ENCODE measurements around the gene UBE2M. TPM values are rescaled to one million over a fixed set of nuclear protein-coding genes. Genes with fewer than 3 reads are reported as not detected.

Gene UBE2M
- total RNA-seq, 1 experiment from 2014 or later, result 127 TPM

GRCh38 chr19:58569943-58570670 is 11.7 kb upstream of the UBE2M start:
- TF ChIP-seq CTCF (conservative IDR thresholded peaks at IDR 0.05), result no peak
- no peak overlapping the region for H3K27ac Mint-ChIP-seq

More at GRCh38 chr19:58569943-58570670, 11.7 kb upstream of the UBE2M start:
- Histone ChIP-seq H4K20me1 (ENCODE audit: control insufficient read depth, insufficient read depth, insufficient read length) (no peaks in the 10 kb centered on the region), H3K4me1 (ENCODE audit: insufficient read depth, low read length) (no peaks in the 10 kb centered on the region; the same call in 1 of the 2 replicates), H4K8ac (replicated peaks; ENCODE audit: insufficient read length, low read depth, low read length) (no peak overlapping the region), H4K5ac (ENCODE audit: insufficient read length, low read depth, low read length) (no peak overlapping the region), H2BK120ac (ENCODE audit: low read depth, low read length, poor library complexity, severe bottlenecking) (no peak overlapping the region), H3K56ac (ENCODE audit: insufficient read length, low read depth, low read length) (no peak overlapping the region), H3K23me2 (ENCODE audit: insufficient read length, low read depth, low read length, poor library complexity, severe bottlenecking) (peaks cover 4% of the 10 kb centered on the region), H3K79me1 (ENCODE audit: insufficient read depth, low read depth, low read length, poor library complexity, severe bottlenecking) (no peaks in the 10 kb centered on the region), H3K9me3 (ENCODE audit: control insufficient read depth, low read depth, low read length) (no peaks in the 10 kb centered on the region), H2BK20ac (ENCODE audit: low read depth, low read length, poor library complexity, severe bottlenecking) (no peak overlapping the region), H3K79me2 (ENCODE audit: insufficient read depth, low read length) (no peaks in the 10 kb centered on the region), H3K4ac (ENCODE audit: low read depth, low read length) (no peak overlapping the region), H3K9ac (ENCODE audit: extremely low read depth, insufficient read length, low read length) (no peak overlapping the region), H2AK5ac (ENCODE audit: insufficient read length, low read length) (no peak overlapping the region), H2BK15ac (ENCODE audit: low read depth, low read length) (no peak overlapping the region), H4K91ac (ENCODE audit: insufficient read length, low read depth, low read length) (no peak overlapping the region), H3K4me2 (ENCODE audit: insufficient read depth, insufficient read length, low read length) (no peak overlapping the region), H3K14ac (ENCODE audit: insufficient read depth, low read length) (no peak overlapping the region), H2AFZ (ENCODE audit: low read length) (no peak overlapping the region), H3K27me3 (ENCODE audit: insufficient read depth, low read length) (no peaks in the 10 kb centered on the region), H3K18ac (ENCODE audit: insufficient read length, low read depth, low read length) (no peak overlapping the region), H3K27ac (ENCODE audit: insufficient read length, low read depth, low read length) (no peak overlapping the region), H3T11ph (ENCODE audit: low read length) (no peak overlapping the region), H2BK12ac (ENCODE audit: insufficient read length, low read depth, low read length) (no peak overlapping the region), H3K23ac (ENCODE audit: insufficient read length, low read depth, low read length) (no peak overlapping the region), H2BK5ac (ENCODE audit: insufficient read length, low read length) (no peak overlapping the region)
- peaks cover 0 to 29% (median 18%) of the 10 kb centered on the region in 3 experiments; a peak in 5 of 7 replicates for H3K36me3 Mint-ChIP-seq (ENCODE audit: insufficient read depth in 1 of 3, low read depth in 3 of 3)
- DNase-seq, result no peak
- peaks cover 14 to 18% of the 10 kb centered on the region in 2 experiments for H3K4me1 Mint-ChIP-seq
- H3K4me3 Mint-ChIP-seq, result no peak overlapping the region; a peak in 1 of 5 replicates
- no peaks in the 10 kb centered on the region; a peak in 1 of 5 replicates for H3K9me3 Mint-ChIP-seq
- H3K27me3 Mint-ChIP-seq (ENCODE audit: low read depth), result no peaks in the 10 kb centered on the region; the same call in 1 of the 2 replicates
- no CpG with 5 or more reads among the region's 8 CpGs for WGBS (ENCODE audit: extremely low coverage, insufficient read length, low lambda C conversion rate)

All from H9 (cell line).